Activated CD4-positive, alpha-beta T cell treated with anti-CD3 and anti-CD28 coated beads, Interleukin-2, Interleukin-6, amounts not matched to agents 100 ng/mL and 50 ng/mL, durations not matched to agents 16 hours and 8 hours (primary cell): Measurements from ENCODE around the gene KRT84.
A peak's percentile ranks its signal among the peaks of the same experiment; 100 is the strongest.
"Not testable (repeated sequence)": the region's sequence is repeated elsewhere in the genome, so short reads cannot be mapped to it uniquely, and the experiment has no call there.

ENCODE experiments used
- DNase-seq: peaks from one replicate; pipeline ENCODE4 v3.0.0-alpha.2; 2020

Gene KRT84

GRCh38 chr12:52410589-52411248, 25.3 kb upstream of the KRT84 start:
- not testable (repeated sequence) for DNase-seq

DNA sequence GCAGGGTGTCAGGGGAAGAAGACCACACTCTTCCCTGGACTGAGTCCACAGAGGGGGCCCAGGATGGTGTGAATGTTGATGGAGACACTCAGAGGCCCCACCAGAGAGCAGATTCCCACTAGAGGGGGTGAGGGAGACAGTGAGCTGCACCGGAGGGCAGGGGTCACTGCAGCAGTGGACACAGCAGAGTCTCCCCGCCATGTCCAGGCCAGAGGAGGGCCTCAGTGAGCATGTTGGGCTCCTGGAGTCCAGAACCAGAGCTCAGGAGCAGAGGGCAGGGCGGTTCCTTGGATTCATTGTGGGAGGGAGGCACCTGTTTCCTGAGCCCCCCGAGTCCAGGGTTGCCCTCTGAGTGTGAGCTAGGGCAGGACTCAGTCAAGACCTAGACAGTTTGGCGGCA, 22.5 kb upstream of the KRT84 start:
- DNase-seq = no peak

GRCh38 chr12:52405922-52406385, 20.5 kb upstream of the KRT84 start, which contains the start of gene KRT82:
KRT82 (minus strand) TSS chr12:52406335; CDS start chr12:52406277, 58 bp downstream.
- no peak for DNase-seq

DNA sequence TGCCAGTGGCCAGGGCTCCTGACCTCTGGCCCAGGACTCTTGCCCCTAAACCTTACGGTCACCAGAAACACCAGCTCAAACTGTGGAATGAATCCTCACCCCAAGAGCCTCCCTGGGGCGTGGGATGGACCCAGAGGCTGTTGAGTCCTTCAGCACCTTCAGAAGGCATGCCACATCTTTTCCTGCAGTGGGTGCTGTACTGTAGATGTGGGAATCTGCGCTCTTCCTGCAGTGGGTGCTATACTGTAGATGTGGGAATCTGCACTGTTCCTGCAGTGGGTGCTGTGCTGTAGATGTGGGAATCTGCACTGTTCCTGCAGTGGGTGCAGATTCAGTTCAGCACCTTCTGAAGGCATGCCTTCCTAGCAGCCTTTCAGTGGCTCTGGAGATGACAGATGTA, 19.5 kb upstream of the KRT84 start:
- no peak for DNase-seq

DNA sequence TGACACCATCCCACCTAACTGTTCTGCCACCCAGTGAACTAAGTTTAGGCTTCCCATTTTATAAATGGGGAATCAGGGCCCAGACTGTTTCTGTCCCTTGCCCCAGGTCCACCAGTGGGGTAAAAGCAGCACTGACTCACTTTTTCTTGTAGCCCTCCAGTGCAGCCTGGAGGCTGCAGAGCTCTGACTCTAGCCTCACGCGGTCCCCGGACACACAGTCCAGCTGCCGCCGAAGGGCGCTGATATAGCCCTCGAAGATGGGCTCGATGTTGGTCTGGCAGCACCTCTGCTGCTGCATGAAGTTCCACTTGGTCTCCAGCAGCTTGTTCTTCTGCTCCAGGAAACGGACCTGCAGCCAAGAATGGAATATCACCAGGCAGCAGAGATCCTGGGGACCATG, 18.1 kb upstream of the KRT84 start:
- DNase-seq = no peak

DNA sequence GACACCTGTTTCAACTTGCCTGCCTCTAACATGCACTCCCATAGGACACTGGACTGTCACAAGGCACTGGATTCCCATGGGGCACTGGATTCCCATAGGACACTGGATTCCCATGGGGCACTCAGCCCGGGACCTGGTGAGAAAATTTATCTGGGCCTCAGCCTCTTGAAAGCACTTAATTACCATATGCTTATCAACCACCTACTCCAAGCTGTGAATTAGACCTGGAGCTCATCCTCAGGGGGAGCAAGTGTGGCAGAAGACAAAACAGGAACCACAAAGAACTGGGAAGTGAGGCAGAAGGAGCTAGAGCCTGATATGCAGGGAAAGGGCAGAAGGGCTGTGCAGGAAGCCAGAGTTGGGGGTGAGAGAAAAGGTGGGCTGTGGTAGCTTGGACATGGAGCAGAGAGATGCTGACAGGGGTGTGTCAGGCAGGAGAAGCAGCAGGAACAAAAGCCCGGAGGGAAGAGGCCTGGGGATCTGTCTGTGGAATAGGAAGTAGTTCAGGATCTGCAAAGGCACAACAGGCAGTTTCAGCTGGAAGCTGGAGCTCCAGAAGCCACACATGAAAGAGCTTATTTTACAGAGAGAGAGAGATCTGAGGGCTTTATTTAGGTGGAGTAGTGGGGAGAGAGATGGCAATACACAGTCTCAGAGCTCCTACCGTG, 17.6 kb upstream of the KRT84 start:
- DNase-seq = no peak

DNA sequence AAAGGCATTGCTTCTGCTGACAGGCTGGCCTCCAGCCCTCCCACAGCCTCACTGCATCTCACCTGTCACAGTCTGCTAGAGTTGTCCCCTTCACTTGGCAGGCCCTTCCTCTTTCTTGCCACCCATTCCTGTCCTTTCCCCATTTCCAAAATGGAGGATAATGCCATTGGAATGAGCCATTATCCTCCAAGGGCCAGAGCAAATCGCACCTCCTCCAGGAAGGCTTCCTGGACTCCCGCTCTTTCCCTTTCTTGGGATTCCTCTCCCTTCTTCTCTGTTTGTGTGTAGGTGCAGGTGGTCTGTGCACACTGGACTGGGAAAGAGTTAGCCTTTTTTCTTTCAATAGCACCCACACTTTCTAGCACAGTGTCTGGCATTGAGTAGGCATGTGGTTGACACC, 16.9 kb upstream of the KRT84 start:
- DNase-seq = no peak

- no peak for DNase-seq
Observed at GRCh38 chr12:52401926-52402325, 16.5 kb upstream of the KRT84 start.

DNA sequence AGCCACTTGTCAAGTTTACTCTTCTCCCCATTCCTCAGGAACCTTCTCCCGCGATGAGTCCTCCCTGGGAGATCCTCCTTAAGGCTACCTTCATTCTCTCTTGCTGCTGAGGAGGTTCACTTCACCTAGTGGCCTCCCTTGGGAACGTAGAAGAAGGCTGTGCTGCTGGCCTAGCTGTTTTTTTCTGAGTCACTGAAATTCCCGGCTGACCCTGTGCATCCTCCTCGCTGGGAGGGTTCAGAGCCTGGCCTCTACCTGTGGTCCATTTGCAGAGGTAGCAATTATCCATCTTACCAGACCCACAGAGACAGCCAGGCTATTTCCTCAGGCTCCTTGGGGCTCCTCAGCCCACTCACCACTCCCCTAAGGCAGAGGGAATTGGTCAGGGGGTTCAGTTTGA, 16.1 kb upstream of the KRT84 start:
- DNase-seq = no peak

GRCh38 chr12:52400906-52401305, 15.5 kb upstream of the KRT84 start:
- DNase-seq = no peak

GRCh38 chr12:52399756-52400155, 14.3 kb upstream of the KRT84 start:
- no peak for DNase-seq

GRCh38 chr12:52398176-52398575, 12.7 kb upstream of the KRT84 start:
- DNase-seq = no peak

DNA sequence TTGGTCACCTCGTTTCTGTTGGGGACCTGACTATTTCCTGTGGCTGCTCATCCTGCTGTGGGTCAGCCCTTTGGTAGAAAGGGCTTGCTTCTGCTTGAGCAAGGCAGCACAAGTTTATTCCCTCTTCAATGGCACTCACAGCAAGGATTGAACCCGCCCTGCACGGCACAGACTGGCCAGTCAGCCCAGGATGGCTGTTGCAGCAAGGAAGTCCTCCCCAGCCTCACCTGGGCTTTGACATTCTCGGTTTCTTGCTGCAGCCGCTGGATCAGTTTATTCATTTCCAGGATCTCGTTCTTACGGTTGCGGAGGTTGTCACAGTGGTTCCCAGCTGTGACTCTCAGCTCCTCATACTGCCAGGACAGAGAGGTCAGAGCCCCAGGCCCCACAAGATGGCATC, 11.2 kb upstream of the KRT84 start:
- DNase-seq = no peak

GRCh38 chr12:52395761-52396434, 10.4 kb upstream of the KRT84 start:
- peak; percentile 9 for DNase-seq

DNA sequence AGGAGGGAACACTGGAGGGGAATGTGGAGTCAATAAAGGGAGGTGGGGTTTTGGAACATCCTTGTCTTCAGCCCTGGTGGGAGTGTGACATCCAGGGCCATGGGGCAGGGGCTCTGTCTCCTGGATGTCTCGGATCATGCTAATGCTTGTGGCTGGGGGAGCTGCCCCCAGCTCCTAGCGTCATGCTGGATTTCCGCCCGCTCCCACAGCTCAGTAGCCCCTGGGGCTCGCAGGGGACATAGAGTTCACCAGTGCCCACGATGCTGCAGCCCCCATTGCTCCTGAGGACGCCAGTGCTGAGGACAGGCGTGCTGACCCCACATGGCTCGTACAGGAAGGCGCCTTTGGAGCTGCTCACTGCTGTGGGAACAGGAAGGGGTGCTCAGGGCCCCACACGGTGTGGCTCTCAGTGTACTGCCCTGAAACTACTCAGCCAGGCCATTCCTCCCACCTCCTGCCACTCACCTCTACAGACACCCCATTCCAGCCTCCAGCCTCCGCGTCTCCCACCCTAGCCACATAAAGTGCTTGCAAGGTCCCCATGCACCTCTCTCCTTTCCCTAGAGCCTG, 9.5 kb upstream of the KRT84 start:
- no peak for DNase-seq

GRCh38 chr12:52392465-52393007, 7.1 kb upstream of the KRT84 start:
- DNase-seq = no peak

GRCh38 chr12:52391618-52392002, 6.2 kb upstream of the KRT84 start:
- DNase-seq = no peak

GRCh38 chr12:52390739-52391617, 5.5 kb upstream of the KRT84 start:
- no peak for DNase-seq

GRCh38 chr12:52389313-52390207, 4.1 kb upstream of the KRT84 start:
- no peak for DNase-seq

GRCh38 chr12:52387859-52388258, 2.4 kb upstream of the KRT84 start:
- DNase-seq = no peak

- no peak for DNase-seq
Observed at GRCh38 chr12:52383331-52383730, 2.1 kb downstream of the KRT84 start.
